Gastroesophageal sphincter (tissue), 3 donors: Measurements from ENCODE around the gene CIITA.

Experiments
- POLR2A ChIP-seq, 2 donors: fragments of 450-650 bp; IDR thresholded peaks; one replicate each; pipeline ENCODE4 v1.6.1; 2017; ENCODE audit warnings: antibody characterized with exemption in 2 of 2, mild to moderate bottlenecking in 2 of 2, moderate library complexity in 1 of 2
- TF ChIP-seq, protein P1 (sequence below), 4 experiments: fragments of 200-600 bp in 2 of 4; fragments of 450-650 bp in 2 of 4; sonication (generic) in 1 of 4; IDR thresholded peaks; one replicate each; pipeline ENCODE4 v1.5.1; 2017 to 2019; ENCODE audit warnings: antibody characterized with exemption in 4 of 4, mild to moderate bottlenecking in 2 of 4, moderate library complexity in 2 of 4

DNA sequence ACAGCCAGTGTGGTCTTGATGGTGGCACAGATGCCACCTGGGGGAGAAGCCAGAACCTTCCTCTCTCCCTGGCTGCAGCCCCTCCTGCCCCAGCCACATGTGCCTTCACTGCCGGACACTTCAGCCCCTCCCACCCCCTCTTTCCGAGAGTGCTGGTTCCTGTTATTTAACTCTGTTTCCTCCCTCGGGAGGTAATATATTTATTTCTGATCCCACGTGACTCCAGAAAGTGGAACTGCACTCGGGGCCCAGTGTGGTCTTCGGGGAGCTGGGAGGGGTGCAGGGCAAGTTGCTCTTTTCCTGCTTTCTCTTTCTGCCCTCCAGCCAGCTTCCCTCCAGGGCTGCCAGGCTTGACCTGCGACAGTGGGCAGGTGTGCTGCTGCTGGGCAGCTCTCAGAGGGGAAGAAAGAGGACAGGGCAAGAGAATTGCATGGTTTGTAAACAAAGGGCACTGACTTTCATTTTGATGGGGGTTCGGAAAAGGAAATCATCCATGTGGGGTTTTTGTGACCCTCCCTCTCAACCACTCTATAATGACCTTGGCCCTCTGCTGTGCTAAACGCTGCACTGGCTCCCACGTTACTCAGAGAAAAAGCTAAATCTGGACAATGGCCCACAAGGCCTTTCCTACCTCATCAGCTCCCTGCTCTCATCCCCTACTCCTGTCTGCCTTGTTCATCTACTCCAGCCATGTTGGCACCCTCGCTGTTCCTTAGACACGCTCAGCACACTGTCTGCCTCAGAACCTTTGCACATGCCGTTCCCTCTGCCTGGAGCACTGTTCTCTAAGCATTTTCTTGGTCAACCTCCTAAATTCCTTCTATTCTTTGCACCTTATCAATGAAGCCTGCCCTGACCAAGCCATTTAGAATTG is 8.2 kb upstream of the CIITA start:
- TF ChIP-seq, protein P1, sequence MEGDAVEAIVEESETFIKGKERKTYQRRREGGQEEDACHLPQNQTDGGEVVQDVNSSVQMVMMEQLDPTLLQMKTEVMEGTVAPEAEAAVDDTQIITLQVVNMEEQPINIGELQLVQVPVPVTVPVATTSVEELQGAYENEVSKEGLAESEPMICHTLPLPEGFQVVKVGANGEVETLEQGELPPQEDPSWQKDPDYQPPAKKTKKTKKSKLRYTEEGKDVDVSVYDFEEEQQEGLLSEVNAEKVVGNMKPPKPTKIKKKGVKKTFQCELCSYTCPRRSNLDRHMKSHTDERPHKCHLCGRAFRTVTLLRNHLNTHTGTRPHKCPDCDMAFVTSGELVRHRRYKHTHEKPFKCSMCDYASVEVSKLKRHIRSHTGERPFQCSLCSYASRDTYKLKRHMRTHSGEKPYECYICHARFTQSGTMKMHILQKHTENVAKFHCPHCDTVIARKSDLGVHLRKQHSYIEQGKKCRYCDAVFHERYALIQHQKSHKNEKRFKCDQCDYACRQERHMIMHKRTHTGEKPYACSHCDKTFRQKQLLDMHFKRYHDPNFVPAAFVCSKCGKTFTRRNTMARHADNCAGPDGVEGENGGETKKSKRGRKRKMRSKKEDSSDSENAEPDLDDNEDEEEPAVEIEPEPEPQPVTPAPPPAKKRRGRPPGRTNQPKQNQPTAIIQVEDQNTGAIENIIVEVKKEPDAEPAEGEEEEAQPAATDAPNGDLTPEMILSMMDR (IDR thresholded peaks at IDR 0.05): no peak
- TF ChIP-seq POLR2A (IDR thresholded peaks at IDR 0.05): peak in 1 of 2 donors; percentile 3
